HEK293 (cell line): ENCODE data around the gene TYW5.

Experiments used
- HOXD13 ChIP-seq: sonication (generic); formaldehyde crosslinking; IDR thresholded peaks from 2 replicates; pipeline ENCODE4 v1.8.0; 2022; ENCODE audit warnings: missing genetic modification reagents, borderline replicate concordance
- MEIS1 ChIP-seq: sonication (generic); formaldehyde crosslinking; IDR thresholded peaks from 2 replicates; pipeline ENCODE4 v1.8.1; 2022; ENCODE audit warnings: missing genetic modification reagents, mild to moderate bottlenecking, borderline replicate concordance
- SCRT2 ChIP-seq: fragments of 450-650 bp; formaldehyde crosslinking; IDR thresholded peaks from 2 replicates; pipeline ENCODE4 v1.5.1; 2016; ENCODE audit warnings: missing biosample characterization, missing genetic modification characterization
- ZBTB17 ChIP-seq: fragments of 450-650 bp; formaldehyde crosslinking; IDR thresholded peaks from 2 replicates; pipeline ENCODE4 v1.5.1; 2016; ENCODE audit warnings: missing biosample characterization, missing genetic modification characterization
- ZBTB8A ChIP-seq: fragments of 450-650 bp; formaldehyde crosslinking; IDR thresholded peaks from 2 replicates; pipeline ENCODE4 v1.5.1; 2016; ENCODE audit warnings: missing biosample characterization, missing genetic modification characterization
- ZFHX2 ChIP-seq: fragments of 450-650 bp; formaldehyde crosslinking; conservative IDR thresholded peaks from 2 replicates; pipeline ENCODE4 v1.5.1; 2016; ENCODE audit warnings: missing biosample characterization, missing genetic modification characterization
- ZFP41 ChIP-seq: fragments of 450-650 bp; formaldehyde crosslinking; IDR thresholded peaks from 2 replicates; pipeline ENCODE4 v1.5.1; 2016; ENCODE audit warnings: missing biosample characterization, missing genetic modification characterization, borderline replicate concordance
- ZNF10 ChIP-seq: fragments of 450-650 bp; formaldehyde crosslinking; IDR thresholded peaks from 2 replicates; pipeline ENCODE4 v1.5.1; 2017; ENCODE audit warnings: missing biosample characterization, missing genetic modification characterization
- ZNF266 ChIP-seq: fragments of 450-650 bp; formaldehyde crosslinking; IDR thresholded peaks from 2 replicates; pipeline ENCODE4 v1.5.1; 2016; ENCODE audit warnings: missing biosample characterization, missing genetic modification characterization, low read depth
- ZNF341 ChIP-seq: fragments of 450-650 bp; formaldehyde crosslinking; IDR thresholded peaks from 2 replicates; pipeline ENCODE4; 2016; ENCODE audit warnings: low read depth, missing biosample characterization, missing genetic modification characterization
- ZNF391 ChIP-seq: fragments of 450-650 bp; formaldehyde crosslinking; IDR thresholded peaks from 2 replicates; pipeline ENCODE4 v1.5.1; 2016; ENCODE audit warnings: low read depth, missing biosample characterization, missing genetic modification characterization, borderline replicate concordance
- ZNF423 ChIP-seq: fragments of 450-650 bp; formaldehyde crosslinking; IDR thresholded peaks from 2 replicates; pipeline ENCODE4 v1.5.1; 2016; ENCODE audit warnings: missing biosample characterization, missing genetic modification characterization
- ZNF426 ChIP-seq: fragments of 450-650 bp; formaldehyde crosslinking; IDR thresholded peaks from 2 replicates; pipeline ENCODE4 v1.5.1; 2017; ENCODE audit warnings: missing biosample characterization, missing genetic modification characterization, mild to moderate bottlenecking, inconsistent platforms, moderate library complexity
- ZNF530 ChIP-seq: fragments of 450-650 bp; formaldehyde crosslinking; IDR thresholded peaks from 2 replicates; pipeline ENCODE4 v1.5.1; 2016; ENCODE audit warnings: low read depth, missing biosample characterization, missing genetic modification characterization
- ZNF558 ChIP-seq: fragments of 450-650 bp; formaldehyde crosslinking; IDR thresholded peaks from 2 replicates; pipeline ENCODE4 v1.5.1; 2016; ENCODE audit warnings: missing biosample characterization, missing genetic modification characterization
- ZNF660 ChIP-seq: fragments of 450-650 bp; IDR thresholded peaks from 2 replicates; pipeline ENCODE4 v1.5.1; 2018; ENCODE audit warnings: missing biosample characterization, mild to moderate bottlenecking, missing genetic modification characterization
- ZNF837 ChIP-seq: fragments of 450-650 bp; formaldehyde crosslinking; IDR thresholded peaks from 2 replicates; pipeline ENCODE4 v1.5.1; 2016; ENCODE audit warnings: missing biosample characterization, missing genetic modification characterization
- TF ChIP-seq, protein P1 (sequence below): fragments of 450-650 bp; formaldehyde crosslinking; optimal IDR thresholded peaks from 2 replicates; pipeline ENCODE3; 2016; ENCODE audit warnings: missing biosample characterization, mild to moderate bottlenecking, missing genetic modification characterization
- TF ChIP-seq, protein P2 (sequence below): fragments of 450-650 bp; formaldehyde crosslinking; IDR thresholded peaks from 2 replicates; pipeline ENCODE4 v1.5.1; 2017; ENCODE audit warnings: missing biosample characterization, missing genetic modification characterization
- TF ChIP-seq, protein P3 (sequence below): fragments of 450-650 bp; formaldehyde crosslinking; IDR thresholded peaks from 2 replicates; pipeline ENCODE4 v1.5.1; 2016; ENCODE audit warnings: missing biosample characterization, missing genetic modification characterization
- TF ChIP-seq, protein P4 (sequence below): fragments of 450-650 bp; formaldehyde crosslinking; IDR thresholded peaks from 2 replicates; pipeline ENCODE4 v1.5.1; 2016; ENCODE audit warnings: missing biosample characterization, missing genetic modification characterization
- TF ChIP-seq, protein P5 (sequence below): sonication (generic); formaldehyde crosslinking; IDR thresholded peaks from 2 replicates; pipeline ENCODE4 v1.8.1; 2022; ENCODE audit warnings: mild to moderate bottlenecking, moderate library complexity, missing genetic modification reagents
- TF ChIP-seq, protein P6 (sequence below): fragments of 450-650 bp; formaldehyde crosslinking; IDR thresholded peaks from 2 replicates; pipeline ENCODE4 v1.5.1; 2016; ENCODE audit warnings: missing biosample characterization, missing genetic modification characterization

TYW5 gene

DNA sequence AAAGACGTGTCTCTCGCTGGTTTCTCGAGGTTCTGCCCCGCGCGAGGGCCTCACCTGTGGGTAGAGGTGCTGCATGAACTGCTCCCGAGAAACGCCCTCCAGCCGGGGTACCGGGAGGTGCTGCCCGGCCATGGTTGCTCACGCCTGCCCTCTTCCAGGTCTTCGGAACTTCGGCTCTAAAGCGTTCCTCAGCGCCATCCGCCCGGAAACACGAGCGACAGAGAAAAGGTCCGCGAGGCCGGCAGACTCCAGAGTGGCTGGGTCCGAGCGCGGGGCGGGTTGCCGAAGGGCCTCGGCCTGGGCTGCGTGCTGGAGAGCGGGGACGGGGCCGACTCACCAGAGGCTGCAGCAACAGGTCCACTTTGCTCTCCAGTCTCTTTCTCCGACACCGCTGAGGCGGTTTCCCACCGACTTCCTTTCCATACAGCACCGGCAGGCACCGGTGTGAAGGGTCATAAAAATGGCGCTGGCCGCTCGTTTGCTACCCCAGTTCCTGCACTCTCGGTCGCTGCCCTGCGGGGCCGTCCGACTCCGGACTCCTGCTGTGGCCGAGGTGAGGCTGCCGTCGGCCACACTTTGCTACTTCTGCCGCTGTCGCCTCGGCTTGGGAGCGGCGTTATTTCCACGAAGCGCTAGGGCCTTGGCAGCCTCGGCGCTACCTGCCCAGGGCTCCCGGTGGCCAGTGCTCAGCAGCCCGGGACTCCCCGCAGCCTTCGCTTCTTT, at the start of gene TYW5, which contains the start of gene MAIP1 (continued):
- TF ChIP-seq, protein P1, sequence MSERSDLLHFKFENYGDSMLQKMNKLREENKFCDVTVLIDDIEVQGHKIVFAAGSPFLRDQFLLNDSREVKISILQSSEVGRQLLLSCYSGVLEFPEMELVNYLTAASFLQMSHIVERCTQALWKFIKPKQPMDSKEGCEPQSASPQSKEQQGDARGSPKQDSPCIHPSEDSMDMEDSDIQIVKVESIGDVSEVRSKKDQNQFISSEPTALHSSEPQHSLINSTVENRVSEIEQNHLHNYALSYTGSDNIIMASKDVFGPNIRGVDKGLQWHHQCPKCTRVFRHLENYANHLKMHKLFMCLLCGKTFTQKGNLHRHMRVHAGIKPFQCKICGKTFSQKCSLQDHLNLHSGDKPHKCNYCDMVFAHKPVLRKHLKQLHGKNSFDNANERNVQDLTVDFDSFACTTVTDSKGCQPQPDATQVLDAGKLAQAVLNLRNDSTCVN (tag by site-specific recombination), result peak; percentile 60
- TF ChIP-seq ZNF837 (tag by site-specific recombination), result no peak
- peak; percentile 93 for TF ChIP-seq ZNF660 (tag by site-specific recombination)
- TF ChIP-seq ZFHX2 (tag by site-specific recombination), result no peak
- TF ChIP-seq ZNF558 (tag by site-specific recombination), result 0 out of 2 replicates have a peak, but pooled peaks have one; percentile 14
- TF ChIP-seq, protein P2, sequence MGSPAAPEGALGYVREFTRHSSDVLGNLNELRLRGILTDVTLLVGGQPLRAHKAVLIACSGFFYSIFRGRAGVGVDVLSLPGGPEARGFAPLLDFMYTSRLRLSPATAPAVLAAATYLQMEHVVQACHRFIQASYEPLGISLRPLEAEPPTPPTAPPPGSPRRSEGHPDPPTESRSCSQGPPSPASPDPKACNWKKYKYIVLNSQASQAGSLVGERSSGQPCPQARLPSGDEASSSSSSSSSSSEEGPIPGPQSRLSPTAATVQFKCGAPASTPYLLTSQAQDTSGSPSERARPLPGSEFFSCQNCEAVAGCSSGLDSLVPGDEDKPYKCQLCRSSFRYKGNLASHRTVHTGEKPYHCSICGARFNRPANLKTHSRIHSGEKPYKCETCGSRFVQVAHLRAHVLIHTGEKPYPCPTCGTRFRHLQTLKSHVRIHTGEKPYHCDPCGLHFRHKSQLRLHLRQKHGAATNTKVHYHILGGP (tag by site-specific recombination), result no peak
- 0 out of 2 replicates have a peak, but pooled peaks have one; percentile 44 for TF ChIP-seq ZNF391
- TF ChIP-seq, protein P3, sequence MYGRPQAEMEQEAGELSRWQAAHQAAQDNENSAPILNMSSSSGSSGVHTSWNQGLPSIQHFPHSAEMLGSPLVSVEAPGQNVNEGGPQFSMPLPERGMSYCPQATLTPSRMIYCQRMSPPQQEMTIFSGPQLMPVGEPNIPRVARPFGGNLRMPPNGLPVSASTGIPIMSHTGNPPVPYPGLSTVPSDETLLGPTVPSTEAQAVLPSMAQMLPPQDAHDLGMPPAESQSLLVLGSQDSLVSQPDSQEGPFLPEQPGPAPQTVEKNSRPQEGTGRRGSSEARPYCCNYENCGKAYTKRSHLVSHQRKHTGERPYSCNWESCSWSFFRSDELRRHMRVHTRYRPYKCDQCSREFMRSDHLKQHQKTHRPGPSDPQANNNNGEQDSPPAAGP, result peak; percentile 60; the same call in 1 of the 2 replicates
- TF ChIP-seq ZNF426 (tag by site-specific recombination), result no peak
- TF ChIP-seq ZBTB17 (tag by site-specific recombination), result peak; percentile 49; the same call in 1 of the 2 replicates
- no peak for TF ChIP-seq HOXD13 (CRISPR knock-in tag)
- TF ChIP-seq SCRT2 (tag by site-specific recombination), result peak; percentile 100
- TF ChIP-seq ZBTB8A, result peak; percentile 71
- TF ChIP-seq ZFP41 (tag by site-specific recombination), result no peak
- peak; percentile 12; the same call in 1 of the 2 replicates for TF ChIP-seq ZNF10 (tag by site-specific recombination)
- TF ChIP-seq, protein P4, sequence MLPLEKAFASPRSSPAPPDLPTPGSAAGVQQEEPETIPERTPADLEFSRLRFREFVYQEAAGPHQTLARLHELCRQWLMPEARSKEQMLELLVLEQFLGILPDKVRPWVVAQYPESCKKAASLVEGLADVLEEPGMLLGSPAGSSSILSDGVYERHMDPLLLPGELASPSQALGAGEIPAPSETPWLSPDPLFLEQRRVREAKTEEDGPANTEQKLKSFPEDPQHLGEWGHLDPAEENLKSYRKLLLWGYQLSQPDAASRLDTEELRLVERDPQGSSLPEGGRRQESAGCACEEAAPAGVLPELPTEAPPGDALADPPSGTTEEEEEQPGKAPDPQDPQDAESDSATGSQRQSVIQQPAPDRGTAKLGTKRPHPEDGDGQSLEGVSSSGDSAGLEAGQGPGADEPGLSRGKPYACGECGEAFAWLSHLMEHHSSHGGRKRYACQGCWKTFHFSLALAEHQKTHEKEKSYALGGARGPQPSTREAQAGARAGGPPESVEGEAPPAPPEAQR (tag by site-specific recombination), result no peak
- TF ChIP-seq, protein P5, sequence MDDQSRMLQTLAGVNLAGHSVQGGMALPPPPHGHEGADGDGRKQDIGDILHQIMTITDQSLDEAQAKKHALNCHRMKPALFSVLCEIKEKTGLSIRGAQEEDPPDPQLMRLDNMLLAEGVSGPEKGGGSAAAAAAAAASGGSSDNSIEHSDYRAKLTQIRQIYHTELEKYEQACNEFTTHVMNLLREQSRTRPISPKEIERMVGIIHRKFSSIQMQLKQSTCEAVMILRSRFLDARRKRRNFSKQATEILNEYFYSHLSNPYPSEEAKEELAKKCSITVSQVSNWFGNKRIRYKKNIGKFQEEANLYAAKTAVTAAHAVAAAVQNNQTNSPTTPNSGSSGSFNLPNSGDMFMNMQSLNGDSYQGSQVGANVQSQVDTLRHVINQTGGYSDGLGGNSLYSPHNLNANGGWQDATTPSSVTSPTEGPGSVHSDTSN, result peak; percentile 12; the same call in 1 of the 2 replicates
- TF ChIP-seq ZNF341 (tag by site-specific recombination), result 0 out of 2 replicates have a peak, but pooled peaks have one; percentile 14
- no peak for TF ChIP-seq ZNF423
- TF ChIP-seq ZNF530 (tag by site-specific recombination), result no peak
- TF ChIP-seq MEIS1 (CRISPR knock-in tag), result no peak
- 0 out of 2 replicates have a peak, but pooled peaks have one; percentile 8 for TF ChIP-seq ZNF266 (tag by site-specific recombination)
- TF ChIP-seq, protein P6, sequence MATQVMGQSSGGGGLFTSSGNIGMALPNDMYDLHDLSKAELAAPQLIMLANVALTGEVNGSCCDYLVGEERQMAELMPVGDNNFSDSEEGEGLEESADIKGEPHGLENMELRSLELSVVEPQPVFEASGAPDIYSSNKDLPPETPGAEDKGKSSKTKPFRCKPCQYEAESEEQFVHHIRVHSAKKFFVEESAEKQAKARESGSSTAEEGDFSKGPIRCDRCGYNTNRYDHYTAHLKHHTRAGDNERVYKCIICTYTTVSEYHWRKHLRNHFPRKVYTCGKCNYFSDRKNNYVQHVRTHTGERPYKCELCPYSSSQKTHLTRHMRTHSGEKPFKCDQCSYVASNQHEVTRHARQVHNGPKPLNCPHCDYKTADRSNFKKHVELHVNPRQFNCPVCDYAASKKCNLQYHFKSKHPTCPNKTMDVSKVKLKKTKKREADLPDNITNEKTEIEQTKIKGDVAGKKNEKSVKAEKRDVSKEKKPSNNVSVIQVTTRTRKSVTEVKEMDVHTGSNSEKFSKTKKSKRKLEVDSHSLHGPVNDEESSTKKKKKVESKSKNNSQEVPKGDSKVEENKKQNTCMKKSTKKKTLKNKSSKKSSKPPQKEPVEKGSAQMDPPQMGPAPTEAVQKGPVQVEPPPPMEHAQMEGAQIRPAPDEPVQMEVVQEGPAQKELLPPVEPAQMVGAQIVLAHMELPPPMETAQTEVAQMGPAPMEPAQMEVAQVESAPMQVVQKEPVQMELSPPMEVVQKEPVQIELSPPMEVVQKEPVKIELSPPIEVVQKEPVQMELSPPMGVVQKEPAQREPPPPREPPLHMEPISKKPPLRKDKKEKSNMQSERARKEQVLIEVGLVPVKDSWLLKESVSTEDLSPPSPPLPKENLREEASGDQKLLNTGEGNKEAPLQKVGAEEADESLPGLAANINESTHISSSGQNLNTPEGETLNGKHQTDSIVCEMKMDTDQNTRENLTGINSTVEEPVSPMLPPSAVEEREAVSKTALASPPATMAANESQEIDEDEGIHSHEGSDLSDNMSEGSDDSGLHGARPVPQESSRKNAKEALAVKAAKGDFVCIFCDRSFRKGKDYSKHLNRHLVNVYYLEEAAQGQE, result peak; percentile 84
